Stimulated activated CD4-positive, alpha-beta T cell treated with anti-CD3 and anti-CD28 coated beads, Interleukin-12 subunit alpha, Interleukin-12 subunit beta, amount 100 ng/mL, for 24 hours (primary cell): ENCODE data around the gene SLC9A8.

Experiments used
- DNase-seq, 2 experiments: peaks; one replicate each; pipeline ENCODE4 v3.0.0-alpha.2; 2020; ENCODE audit warnings: low read depth in 2 of 2

The SLC9A8 gene

GRCh38 chr20:49874696-49875095 lies 62.1 kb downstream of the SLC9A8 start:
- DNase-seq: no peak

GRCh38 chr20:49877386-49877921 lies 64.8 kb downstream of the SLC9A8 start:
- DNase-seq: no peak

- DNase-seq: no peak
Observed at GRCh38 chr20:49878977-49879376, 66.3 kb downstream of the SLC9A8 start.

GRCh38 chr20:49880177-49880576 lies 67.5 kb downstream of the SLC9A8 start:
- DNase-seq: no peak

GRCh38 chr20:49880724-49881445 lies 68.3 kb downstream of the SLC9A8 start:
- DNase-seq: no peak

GRCh38 chr20:49882171-49882970 lies 69.7 kb downstream of the SLC9A8 start:
- DNase-seq: no peak

GRCh38 chr20:49883246-49883802 lies 70.7 kb downstream of the SLC9A8 start:
- no peak for DNase-seq

- no peak for DNase-seq
Observed at GRCh38 chr20:49885558-49886332, 73.1 kb downstream of the SLC9A8 start.

- DNase-seq: no peak
Observed at GRCh38 chr20:49886571-49887213, 74.1 kb downstream of the SLC9A8 start.

GRCh38 chr20:49887251-49888211 lies 74.9 kb downstream of the SLC9A8 start:
- DNase-seq: no peak

GRCh38 chr20:49888212-49889000 lies 75.8 kb downstream of the SLC9A8 start:
- peak; percentile 11 to 29 for DNase-seq

GRCh38 chr20:49889001-49889934 lies 76.6 kb downstream of the SLC9A8 start:
- DNase-seq: no peak

- DNase-seq: no peak
Observed at GRCh38 chr20:49889935-49890333, 77.3 kb downstream of the SLC9A8 start.

- no peak for DNase-seq
Observed at GRCh38 chr20:49890471-49891361, 78.1 kb downstream of the SLC9A8 start.

- no peak for DNase-seq
Observed at GRCh38 chr20:49891476-49892110, 79.0 kb downstream of the SLC9A8 start.

GRCh38 chr20:49892260-49892659 lies 79.6 kb downstream of the SLC9A8 start:
- no peak for DNase-seq

GRCh38 chr20:49892817-49893216 lies 80.2 kb downstream of the SLC9A8 start:
- DNase-seq: no peak
